Measurements from ENCODE around the gene MBD3L2B. TPM values are rescaled to one million over a fixed set of nuclear protein-coding genes. Genes with fewer than 3 reads are reported as not detected.

MBD3L2B gene
- total and polyA plus RNA-seq, 2 donors (not counting 1 experiment from before 2014, with no cell fraction given) = not detected

DNA sequence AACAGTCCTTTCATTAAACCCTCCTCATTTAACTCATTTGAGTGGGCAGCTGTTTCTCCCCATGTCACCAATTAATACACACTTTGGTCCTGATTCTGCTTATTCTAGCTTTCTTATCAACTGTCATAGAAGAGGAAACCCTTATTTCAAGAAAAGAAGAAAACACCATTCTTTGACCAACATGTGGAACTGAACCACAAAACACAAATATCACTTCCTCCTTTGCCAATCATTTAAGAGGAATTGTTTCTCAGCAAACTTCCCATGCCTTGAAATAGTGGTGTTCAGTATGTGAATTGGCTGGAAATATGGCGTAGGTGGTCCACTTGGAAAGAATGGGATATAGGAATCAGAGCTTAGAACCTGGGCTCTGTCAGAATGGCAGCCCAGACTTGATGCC, 20.4 kb downstream of the MBD3L2B start:
- no peak for ATAC-seq (ENCODE audit: low read depth)
- H3K9me3 ChIP-seq (ENCODE audit: control extremely low read depth in 1 of 3, control insufficient read depth in 2 of 3, insufficient read depth in 1 of 3, low read length in 2 of 3) = peaks cover 0 to 3% (median 0%) of the 10 kb centered on the region in 3 donors
- H3K9ac ChIP-seq (ENCODE audit: low read length) = no peak overlapping the region
- ChIA-PET CTCF (no interaction called here), POLR2A (no interaction called here)
- intact Hi-C loops (cut with micrococcal nuclease) = no loop called here
- H3K36me3 ChIP-seq (replicated peaks in 1 of 2; ENCODE audit: control extremely low read depth in 1 of 2, control insufficient read depth in 1 of 2, extremely low read depth in 1 of 2, insufficient read depth in 2 of 2, low read length in 1 of 2) = no peaks in the 10 kb centered on the region
- H2AFZ ChIP-seq (ENCODE audit: insufficient read depth, low read depth, low read length, poor library complexity, severe bottlenecking) = no peak overlapping the region
- TF ChIP-seq, protein P1, sequence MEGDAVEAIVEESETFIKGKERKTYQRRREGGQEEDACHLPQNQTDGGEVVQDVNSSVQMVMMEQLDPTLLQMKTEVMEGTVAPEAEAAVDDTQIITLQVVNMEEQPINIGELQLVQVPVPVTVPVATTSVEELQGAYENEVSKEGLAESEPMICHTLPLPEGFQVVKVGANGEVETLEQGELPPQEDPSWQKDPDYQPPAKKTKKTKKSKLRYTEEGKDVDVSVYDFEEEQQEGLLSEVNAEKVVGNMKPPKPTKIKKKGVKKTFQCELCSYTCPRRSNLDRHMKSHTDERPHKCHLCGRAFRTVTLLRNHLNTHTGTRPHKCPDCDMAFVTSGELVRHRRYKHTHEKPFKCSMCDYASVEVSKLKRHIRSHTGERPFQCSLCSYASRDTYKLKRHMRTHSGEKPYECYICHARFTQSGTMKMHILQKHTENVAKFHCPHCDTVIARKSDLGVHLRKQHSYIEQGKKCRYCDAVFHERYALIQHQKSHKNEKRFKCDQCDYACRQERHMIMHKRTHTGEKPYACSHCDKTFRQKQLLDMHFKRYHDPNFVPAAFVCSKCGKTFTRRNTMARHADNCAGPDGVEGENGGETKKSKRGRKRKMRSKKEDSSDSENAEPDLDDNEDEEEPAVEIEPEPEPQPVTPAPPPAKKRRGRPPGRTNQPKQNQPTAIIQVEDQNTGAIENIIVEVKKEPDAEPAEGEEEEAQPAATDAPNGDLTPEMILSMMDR (IDR thresholded peaks at IDR 0.05) = no peak
- no peak for TF ChIP-seq EZH2 (IDR thresholded peaks at IDR 0.05; ENCODE audit: borderline replicate concordance, insufficient read depth, low read depth, low read length, poor library complexity, severe bottlenecking)
- WGBS (ENCODE audit: insufficient coverage) = 71% methylated on average over 1 of the region's 1 CpG
- Mint-ChIP-seq H3K27ac (no peak overlapping the region), H3K4me3 (no peak overlapping the region), H3K9me3 (ENCODE audit: insufficient read depth) (no peaks in the 10 kb centered on the region), H3K27me3 (peaks cover 7% of the 10 kb centered on the region), H3K4me1 (peaks cover 3% of the 10 kb centered on the region)
- no peaks in the 10 kb centered on the region for H3K79me2 ChIP-seq (ENCODE audit: control insufficient read depth, insufficient read depth, low read length)
- H3K4me2 ChIP-seq (replicated peaks; ENCODE audit: low read depth, low read length, poor library complexity, severe bottlenecking) = no peak overlapping the region
- DNase-seq = no peak
- no peak overlapping the region for H3K4me3 ChIP-seq (ENCODE audit: control extremely low read depth in 1 of 5, extremely low read depth in 1 of 5, insufficient read depth in 1 of 5, low read depth in 2 of 5, low read length in 4 of 5)
- H3K27me3 ChIP-seq (replicated peaks in 1 of 4; ENCODE audit: control extremely low read depth in 1 of 4, control insufficient read depth in 3 of 4, insufficient read depth in 4 of 4, low read length in 3 of 4) = no peaks in the 10 kb centered on the region
- no peaks in the 10 kb centered on the region for H4K20me1 ChIP-seq (ENCODE audit: control insufficient read depth, insufficient read depth, low read length, poor library complexity, severe bottlenecking)
- no peak overlapping the region for H3K27ac ChIP-seq (ENCODE audit: low read length in 2 of 2)
- H3K4me1 ChIP-seq (ENCODE audit: control insufficient read depth in 2 of 2, insufficient read depth in 2 of 2, low read length in 2 of 2) = no peaks in the 10 kb centered on the region

DNA sequence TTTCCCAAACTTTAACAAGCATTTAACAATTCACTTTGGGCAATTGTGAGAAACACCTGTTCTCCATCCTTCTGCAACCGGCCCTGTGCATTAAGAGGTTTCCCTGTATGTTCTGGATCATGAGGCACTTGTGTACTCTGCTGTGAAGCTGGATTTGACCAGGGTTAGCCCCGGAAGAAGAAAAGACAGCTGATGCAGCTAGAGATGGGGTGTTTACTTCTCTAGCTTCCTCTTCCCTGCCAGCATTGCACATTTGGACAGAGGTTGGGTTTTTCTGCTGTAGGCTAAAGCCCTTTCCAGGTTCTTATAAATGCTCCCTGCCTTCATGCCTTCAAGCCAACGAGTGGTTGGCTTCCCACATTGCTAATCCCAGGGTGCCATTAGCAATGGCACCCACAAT, 20.9 kb downstream of the MBD3L2B start:
- ChIA-PET POLR2A (no interaction called here), CTCF (no interaction called here)
- DNase-seq = no peak
- no peak overlapping the region for H3K4me3 ChIP-seq (ENCODE audit: control extremely low read depth in 1 of 5, extremely low read depth in 1 of 5, insufficient read depth in 1 of 5, low read depth in 2 of 5, low read length in 4 of 5)
- peaks cover 0 to 3% (median 0%) of the 10 kb centered on the region in 3 donors for H3K9me3 ChIP-seq (ENCODE audit: control extremely low read depth in 1 of 3, control insufficient read depth in 2 of 3, insufficient read depth in 1 of 3, low read length in 2 of 3)
- intact Hi-C loops (cut with micrococcal nuclease) = no loop called here
- no peak for TF ChIP-seq EZH2 (IDR thresholded peaks at IDR 0.05; ENCODE audit: borderline replicate concordance, insufficient read depth, low read depth, low read length, poor library complexity, severe bottlenecking)
- TF ChIP-seq, protein P1 (IDR thresholded peaks at IDR 0.05) = no peak
- H3K36me3 ChIP-seq (replicated peaks in 1 of 2; ENCODE audit: control extremely low read depth in 1 of 2, control insufficient read depth in 1 of 2, extremely low read depth in 1 of 2, insufficient read depth in 2 of 2, low read length in 1 of 2) = no peaks in the 10 kb centered on the region
- Mint-ChIP-seq H3K27me3 (peaks cover 7% of the 10 kb centered on the region), H3K4me1 (peaks cover 3% of the 10 kb centered on the region), H3K27ac (no peak overlapping the region), H3K4me3 (no peak overlapping the region), H3K9me3 (ENCODE audit: insufficient read depth) (peaks cover 2% of the 10 kb centered on the region)
- H3K27me3 ChIP-seq (replicated peaks in 1 of 4; ENCODE audit: control extremely low read depth in 1 of 4, control insufficient read depth in 3 of 4, insufficient read depth in 4 of 4, low read length in 3 of 4) = no peaks in the 10 kb centered on the region
- no peaks in the 10 kb centered on the region for H3K4me1 ChIP-seq (ENCODE audit: control insufficient read depth in 2 of 2, insufficient read depth in 2 of 2, low read length in 2 of 2)
- no peak overlapping the region for H3K27ac ChIP-seq (ENCODE audit: low read length in 2 of 2)
- ATAC-seq (ENCODE audit: low read depth) = no peak
- H4K20me1 ChIP-seq (ENCODE audit: control insufficient read depth, insufficient read depth, low read length, poor library complexity, severe bottlenecking) = no peaks in the 10 kb centered on the region
- H3K79me2 ChIP-seq (ENCODE audit: control insufficient read depth, insufficient read depth, low read length) = no peaks in the 10 kb centered on the region
- no peak overlapping the region for H3K4me2 ChIP-seq (replicated peaks; ENCODE audit: low read depth, low read length, poor library complexity, severe bottlenecking)
- no peak overlapping the region for H3K9ac ChIP-seq (ENCODE audit: low read length)
- WGBS (ENCODE audit: insufficient coverage) = 68% methylated on average over 2 of the region's 3 CpGs
- no peak overlapping the region for H2AFZ ChIP-seq (ENCODE audit: insufficient read depth, low read depth, low read length, poor library complexity, severe bottlenecking)

Measured in B cell (primary cell).